Keratinocyte (primary cell): ENCODE results near the gene HCN2.

ENCODE experiments used
- CTCF ChIP-seq, 3 experiments: IDR thresholded peaks in 1 of 3; conservative IDR thresholded peaks in 1 of 3; optimal IDR thresholded peaks in 1 of 3; 2 replicates in 2 of 3; 3 replicates in 1 of 3; pipeline versions ENCODE3 to v1.5.1; 2011; ENCODE audit warnings: low read length in 3 of 3, mild to moderate bottlenecking in 3 of 3, moderate library complexity in 2 of 3, control low read depth in 1 of 3, inconsistent platforms in 1 of 3; ENCODE audit not compliant: insufficient read depth in 2 of 3; ENCODE audit errors: extremely low read depth in 1 of 3
- EZH2 ChIP-seq: IDR thresholded peaks from one replicate; pipeline ENCODE4 v1.6.1; 2012; ENCODE audit warnings: inconsistent platforms, mild to moderate bottlenecking, low read length, moderate library complexity

GRCh38 chr19:610801-611480, 21.3 kb downstream of the HCN2 start:
- TF ChIP-seq CTCF (optimal IDR thresholded peaks at IDR 0.05 in 1 of 3, IDR thresholded peaks at IDR 0.05 in 1 of 3, conservative IDR thresholded peaks at IDR 0.05 in 1 of 3; ENCODE audit: extremely low read depth in 1 of 3, insufficient read depth in 2 of 3, low read length in 3 of 3) (no peak), EZH2 (no peak)
